HG03457 (cell line): ENCODE results near the gene CASP8.

Experiments
- ATAC-seq: cut with Tn5 transposase; IDR thresholded peaks from one replicate; pipeline ENCODE4 v1.9.1; 2021; ENCODE audit warnings: moderate number of reproducible peaks; ENCODE audit not compliant: unreplicated experiment

Gene CASP8

GRCh38 chr2:201329409-201329808 lies 69.1 kb downstream of the CASP8 start:
- ATAC-seq: no peak
